CD4-positive, alpha-beta T cell treated with Interleukin-17A for 4 hours (primary cell): Measurements from ENCODE around the gene KMT5C.
A peak's percentile ranks its signal among the peaks of the same experiment; 100 is the strongest.

Source experiments
- DNase-seq: peaks from one replicate; pipeline ENCODE4 v3.0.0-alpha.2; 2020; ENCODE audit warnings: mixed read lengths

The KMT5C gene

GRCh38 chr19:55348317-55349034 lies 8.8 kb downstream of the KMT5C start:
- DNase-seq, result no peak

GRCh38 chr19:55350620-55351315 lies 11.1 kb downstream of the KMT5C start:
- DNase-seq, result no peak

- DNase-seq, result no peak
These were observed 12.4 kb downstream of the KMT5C start for GRCh38 chr19:55352040-55352439.

- DNase-seq, result no peak
These were observed 13.0 kb downstream of the KMT5C start for GRCh38 chr19:55352549-55353145.

GRCh38 chr19:55353356-55353802 lies 13.7 kb downstream of the KMT5C start:
- peak; percentile 10 for DNase-seq

GRCh38 chr19:55353803-55354697 lies 14.4 kb downstream of the KMT5C start:
- DNase-seq, result peak; percentile 68

- peak; percentile 11 for DNase-seq
These were observed 15.1 kb downstream of the KMT5C start, which contains the start of gene COX6B2 for GRCh38 chr19:55354698-55355212. COX6B2 (minus strand) TSS chr19:55354719; CDS start chr19:55354521, 198 bp downstream.

- DNase-seq, result peak; percentile 15
These were observed 15.6 kb downstream of the KMT5C start for GRCh38 chr19:55355213-55355821.

- no peak for DNase-seq
These were observed 18.8 kb downstream of the KMT5C start for GRCh38 chr19:55358493-55358892.

- DNase-seq, result no peak
These were observed 19.6 kb downstream of the KMT5C start for GRCh38 chr19:55358943-55359908.

GRCh38 chr19:55360902-55361301 lies 21.2 kb downstream of the KMT5C start:
- DNase-seq, result no peak

- no peak for DNase-seq
These were observed 22.7 kb downstream of the KMT5C start for GRCh38 chr19:55362174-55362989.

GRCh38 chr19:55362990-55363716 lies 23.5 kb downstream of the KMT5C start, which contains the start of gene GARIN5B:
GARIN5B (minus strand) TSS chr19:55363260; CDS start chr19:55363066, 194 bp downstream.
- DNase-seq, result no peak

GRCh38 chr19:55365245-55365644 lies 25.6 kb downstream of the KMT5C start:
- no peak for DNase-seq

- no peak for DNase-seq
These were observed 26.3 kb downstream of the KMT5C start for GRCh38 chr19:55365964-55366363.

- no peak for DNase-seq
These were observed 27.1 kb downstream of the KMT5C start for GRCh38 chr19:55366790-55367189.

GRCh38 chr19:55368106-55368505 lies 28.4 kb downstream of the KMT5C start:
- no peak for DNase-seq

GRCh38 chr19:55368701-55369563 lies 29.3 kb downstream of the KMT5C start:
- peak; percentile 20 for DNase-seq
